Stimulated activated CD8-positive, alpha-beta memory T cell treated with anti-CD3 and anti-CD28 coated beads, Interleukin-15, amount 100 ng/mL, for 48 hours (primary cell): ENCODE results near the gene THSD4.

Source experiments
- DNase-seq, 2 donors: peaks; one replicate each; pipeline ENCODE4 v3.0.0-alpha.2; 2020; ENCODE audit warnings: low read depth in 2 of 2

THSD4 gene

GRCh38 chr15:71097890-71098289 is 17.4 kb upstream of the THSD4 start:
- DNase-seq, result no peak

GRCh38 chr15:71098920-71099319 is 16.4 kb upstream of the THSD4 start:
- DNase-seq, result no peak

- DNase-seq, result no peak
Measured at GRCh38 chr15:71103102-71103676, 12.1 kb upstream of the THSD4 start.

- no peak for DNase-seq
Measured at GRCh38 chr15:71104636-71105035, 10.6 kb upstream of the THSD4 start.

- DNase-seq, result no peak
Measured at GRCh38 chr15:71105444-71105843, 9.8 kb upstream of the THSD4 start.

GRCh38 chr15:71106802-71107500 is 8.3 kb upstream of the THSD4 start:
- no peak for DNase-seq

GRCh38 chr15:71107501-71107815 is 7.8 kb upstream of the THSD4 start:
- no peak for DNase-seq

GRCh38 chr15:71109130-71109529 is 6.1 kb upstream of the THSD4 start:
- no peak for DNase-seq

- no peak for DNase-seq
Measured at GRCh38 chr15:71109905-71110304, 5.4 kb upstream of the THSD4 start.

GRCh38 chr15:71110405-71111180 is 4.7 kb upstream of the THSD4 start:
- DNase-seq, result no peak

GRCh38 chr15:71111181-71111565 is 4.1 kb upstream of the THSD4 start:
- no peak for DNase-seq

- DNase-seq, result no peak
Measured at GRCh38 chr15:71111950-71112349, 3.3 kb upstream of the THSD4 start.

- DNase-seq, result no peak
Measured at GRCh38 chr15:71112429-71112828, 2.8 kb upstream of the THSD4 start.

- no peak for DNase-seq
Measured at GRCh38 chr15:71114066-71114680, 1.1 kb upstream of the THSD4 start.

- DNase-seq, result no peak
Measured at GRCh38 chr15:71115567-71116351, 488 bp downstream of the THSD4 start.

GRCh38 chr15:71116366-71116765 is 1.1 kb downstream of the THSD4 start:
- no peak for DNase-seq

GRCh38 chr15:71116942-71117341 is 1.7 kb downstream of the THSD4 start:
- DNase-seq, result no peak

- no peak for DNase-seq
Measured at GRCh38 chr15:71117714-71118305, 2.5 kb downstream of the THSD4 start.

GRCh38 chr15:71118345-71118744 is 3.1 kb downstream of the THSD4 start:
- DNase-seq, result no peak

GRCh38 chr15:71118881-71119632 is 3.8 kb downstream of the THSD4 start:
- DNase-seq, result no peak

GRCh38 chr15:71120428-71120944 is 5.2 kb downstream of the THSD4 start:
- DNase-seq, result no peak
